ENCODE results near the gene DDX11.
"Not testable (repeated sequence)": the region's sequence is repeated elsewhere in the genome, so short reads cannot be mapped to it uniquely, and the experiment has no call there.

The DDX11 gene

DNA sequence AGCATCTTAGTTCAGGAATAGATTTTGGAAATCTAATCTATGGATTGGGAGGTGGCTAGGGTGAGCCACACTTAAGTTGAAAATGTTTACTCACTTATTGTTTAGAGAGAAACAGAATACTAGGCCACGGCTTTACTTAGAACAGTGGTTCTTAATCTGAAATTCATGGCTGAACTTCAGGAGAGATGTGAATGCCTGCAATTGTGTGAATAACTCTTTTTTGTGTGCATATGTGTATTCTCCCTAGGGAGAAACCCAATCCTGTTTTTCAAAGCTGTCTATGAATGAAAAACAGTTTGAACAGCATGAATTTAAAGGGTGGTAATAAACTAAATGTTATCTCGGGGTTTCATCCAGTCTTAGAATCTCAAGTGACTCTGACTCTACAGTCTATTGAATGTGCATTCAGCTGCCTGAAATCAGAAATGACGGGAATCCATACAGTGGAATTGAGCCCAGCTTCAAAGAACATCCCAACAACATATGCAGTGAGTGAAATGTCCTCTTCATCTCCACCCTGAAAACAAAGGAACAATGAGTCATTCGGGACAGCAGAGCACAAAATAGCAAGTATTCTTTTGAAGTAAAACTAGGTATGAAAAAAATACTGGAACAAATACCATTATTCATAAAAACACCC is 53.7 kb downstream of the DDX11 start:
- not testable (repeated sequence) for DNase-seq

DNA sequence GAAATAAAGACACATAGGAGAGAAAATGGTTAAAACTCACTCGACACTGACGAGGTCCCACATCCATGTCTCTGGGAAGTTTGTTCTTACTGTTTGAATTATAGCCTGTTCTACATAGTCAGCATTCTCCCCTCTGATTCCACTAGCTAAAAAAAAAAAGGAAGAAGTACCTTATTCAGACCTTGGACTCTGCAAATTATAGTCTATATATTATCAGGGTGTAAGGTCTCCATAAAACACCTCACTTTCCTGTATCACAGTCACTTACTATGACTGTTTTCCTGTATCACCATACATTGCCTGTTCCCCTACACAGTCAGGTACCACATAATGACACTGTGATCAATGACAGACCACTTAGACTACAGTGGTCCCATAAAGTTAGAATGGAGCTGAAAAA is 62.9 kb downstream of the DDX11 start:
- DNase-seq, result not testable (repeated sequence)

DNA sequence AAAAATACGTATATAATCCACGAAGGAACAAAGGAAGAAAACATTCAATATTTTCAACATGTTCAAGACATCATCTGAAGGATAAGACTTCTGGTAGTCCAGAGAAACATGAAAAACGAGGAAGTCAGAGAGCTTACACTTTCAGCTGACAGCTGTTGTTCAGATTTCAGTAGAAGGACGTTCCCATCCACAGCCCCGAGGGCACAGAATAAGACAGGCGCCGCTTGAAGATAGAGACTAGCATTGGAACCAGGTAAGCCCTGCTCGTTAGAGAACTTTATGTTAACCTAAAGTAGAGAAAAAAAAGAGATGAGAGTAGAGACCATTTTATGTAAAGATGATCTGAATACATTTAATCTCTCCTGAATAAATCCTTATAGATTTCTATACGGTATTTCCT is 71.1 kb downstream of the DDX11 start:
- DNase-seq, result not testable (repeated sequence)

DNA sequence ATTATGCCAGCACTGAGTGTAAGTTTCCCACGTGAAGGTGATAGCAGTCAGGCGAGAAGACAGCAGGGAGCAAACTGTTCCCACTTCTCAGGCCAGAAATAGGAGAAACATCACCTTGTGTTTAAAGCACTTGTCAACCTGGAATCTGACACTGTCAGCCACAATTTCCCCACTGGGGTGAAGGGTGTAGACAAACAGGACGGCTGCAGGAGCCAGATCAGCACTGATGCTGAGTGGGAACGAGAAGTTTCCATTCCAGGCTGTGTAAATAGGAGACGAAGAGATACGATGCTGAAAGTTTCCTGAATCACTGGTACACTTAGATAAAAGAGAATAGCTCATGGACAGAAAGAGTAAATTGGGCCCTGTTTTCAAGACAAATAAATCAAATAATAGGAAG is 71.6 kb downstream of the DDX11 start:
- DNase-seq, result not testable (repeated sequence)

DNA sequence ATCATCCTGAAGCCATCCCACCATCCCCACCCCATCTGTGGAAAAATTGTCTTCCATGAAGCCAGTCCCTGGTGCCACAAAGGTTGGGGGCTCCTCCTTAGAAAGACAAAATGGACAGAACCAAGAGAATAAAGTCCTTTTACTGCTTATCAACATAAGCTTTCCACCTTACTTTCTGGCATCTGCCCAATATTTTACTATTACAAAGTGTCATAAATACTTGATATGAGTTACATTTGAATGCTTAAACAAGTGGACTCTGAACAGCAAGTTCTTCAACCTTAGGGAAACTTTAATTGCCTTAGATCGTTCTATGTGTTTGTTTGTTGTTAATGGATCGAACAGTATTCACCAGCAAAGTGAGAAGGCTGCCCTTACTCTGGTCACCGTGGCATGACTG is 73.8 kb downstream of the DDX11 start:
- DNase-seq, result not testable (repeated sequence)

DNA sequence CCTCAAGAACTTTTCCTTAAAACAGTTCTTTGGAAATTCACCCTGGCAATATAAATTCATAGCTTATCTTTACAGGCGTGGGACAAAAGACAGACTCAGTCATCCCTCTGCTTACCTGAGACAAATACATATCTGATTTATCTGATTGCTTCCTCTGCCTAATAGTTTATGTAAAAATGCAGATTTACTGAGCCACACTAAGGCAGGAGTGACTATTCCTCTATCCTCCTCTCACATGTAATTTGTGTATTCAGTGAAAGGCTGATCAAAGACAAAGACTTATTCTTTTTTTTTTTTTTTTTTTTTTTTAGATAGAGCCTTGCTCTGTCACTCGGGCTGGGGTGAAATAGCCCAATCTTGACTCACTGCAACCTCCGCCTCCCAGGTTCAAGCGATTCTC is 77.1 kb downstream of the DDX11 start:
- DNase-seq, result not testable (repeated sequence)
